CD4-positive, alpha-beta T cell (primary cell): ENCODE results near the gene SFMBT1. TPM values are rescaled to one million over a fixed set of nuclear protein-coding genes. Genes with fewer than 3 reads are reported as not detected.

ENCODE experiments used
- ATAC-seq: fragments of 200-7000 bp; cut with Tn5 transposase; one replicate; pipeline ENCODE4 v1.10.0; 2022; ENCODE audit warnings: mild to moderate bottlenecking; ENCODE audit not compliant: poor library complexity
- CTCF ChIA-PET: fragments of 350-600 bp; sonication (Branson Sonifier 250); formaldehyde crosslinking; loops from one replicate; lab custom pipeline; 2021; ENCODE audit warnings: antibody characterized with exemption, inconsistent platforms; lab: Charles Lee
- POLR2A ChIA-PET: fragments of 350-600 bp; sonication (Branson Sonifier 250); formaldehyde crosslinking; loops from one replicate; lab custom pipeline; 2021; ENCODE audit warnings: antibody characterized with exemption, inconsistent platforms; lab: Charles Lee
- DNase-seq, 14 experiments: peaks; one replicate each; pipeline ENCODE4 v3.0.0-alpha.2; 2013 to 2020; ENCODE audit warnings: mixed read lengths in 2 of 14
- H3K27ac ChIP-seq, 2 donors: one replicate each; pipeline versions ENCODE4 v1.5.1 to v1.7.0; 2013; ENCODE audit warnings: low read length in 2 of 2, low read depth in 1 of 2, mild to moderate bottlenecking in 1 of 2
- H3K27me3 ChIP-seq, 2 experiments: 1 replicate in 1 of 2; 2 replicates in 1 of 2; pipeline versions ENCODE4 v1.6.1 to v1.7.0; 2013; ENCODE audit warnings: low read length in 2 of 2, control low read depth in 1 of 2, mild to moderate bottlenecking in 1 of 2, moderate library complexity in 1 of 2; ENCODE audit not compliant: insufficient read depth in 2 of 2, control insufficient read depth in 1 of 2
- H3K36me3 ChIP-seq: one replicate; pipeline ENCODE4 v1.6.1; 2013; ENCODE audit warnings: low read length, control low read depth; ENCODE audit not compliant: insufficient read depth
- H3K4me1 ChIP-seq: one replicate; pipeline ENCODE4 v1.6.1; 2013; ENCODE audit warnings: low read length, control low read depth; ENCODE audit not compliant: insufficient read depth
- H3K4me3 ChIP-seq: one replicate; pipeline ENCODE4 v1.5.1; 2013; ENCODE audit warnings: mild to moderate bottlenecking, low read length, moderate library complexity
- H3K9me3 ChIP-seq, 2 experiments: 1 replicate in 1 of 2; 2 replicates in 1 of 2; pipeline versions ENCODE4 v1.6.1 to v1.7.0; 2013; ENCODE audit warnings: low read length in 2 of 2, mild to moderate bottlenecking in 2 of 2, control low read depth in 1 of 2, moderate library complexity in 1 of 2; ENCODE audit not compliant: control insufficient read depth in 1 of 2, insufficient read depth in 1 of 2
- H3K27ac Mint-ChIP-seq: one replicate; pipeline ENCODE4 v1.8.0; 2020; ENCODE audit warnings: mixed read lengths
- H3K27me3 Mint-ChIP-seq: one replicate; pipeline ENCODE4 v1.8.0; 2021; ENCODE audit warnings: mixed read lengths
- H3K36me3 Mint-ChIP-seq: one replicate; pipeline ENCODE4 v1.8.0; 2021; ENCODE audit warnings: low read depth, mixed read lengths
- H3K4me1 Mint-ChIP-seq: one replicate; pipeline ENCODE4 v1.8.0; 2021; ENCODE audit warnings: low read depth, mixed read lengths
- H3K4me3 Mint-ChIP-seq: one replicate; pipeline ENCODE4 v1.8.0; 2020; ENCODE audit warnings: mild to moderate bottlenecking, mixed read lengths
- H3K9me3 Mint-ChIP-seq: one replicate; pipeline ENCODE4 v1.8.0; 2020; ENCODE audit warnings: mixed read lengths
- CTCF ChIP-seq: fragments of 200-600 bp; IDR thresholded peaks from one replicate; pipeline ENCODE4 v1.8.0; 2022; ENCODE audit warnings: antibody characterized with exemption, mild to moderate bottlenecking
- intact Hi-C, 2 experiments: fragments of 100-400 bp; cut with DNase I in 1 of 2; cut with micrococcal nuclease in 1 of 2; formaldehyde crosslinking; loops; one replicate each; pipeline versions ENCODE4 v1.15.1 to v1.9.0; 2023 to 2025; cut with DNase I, micrococcal nuclease
- total RNA-seq, 174 experiments: library from RNA in 2 of 174; stranded (reverse) in 2 of 174; gene quantifications; one replicate each; pipeline ENCODE4 v1.2.3 and lab custom pipeline; 2021 to 2026

SFMBT1 gene
- total RNA-seq, 2 experiments from 2014 or later, result 54.3 to 55.9 TPM

DNA sequence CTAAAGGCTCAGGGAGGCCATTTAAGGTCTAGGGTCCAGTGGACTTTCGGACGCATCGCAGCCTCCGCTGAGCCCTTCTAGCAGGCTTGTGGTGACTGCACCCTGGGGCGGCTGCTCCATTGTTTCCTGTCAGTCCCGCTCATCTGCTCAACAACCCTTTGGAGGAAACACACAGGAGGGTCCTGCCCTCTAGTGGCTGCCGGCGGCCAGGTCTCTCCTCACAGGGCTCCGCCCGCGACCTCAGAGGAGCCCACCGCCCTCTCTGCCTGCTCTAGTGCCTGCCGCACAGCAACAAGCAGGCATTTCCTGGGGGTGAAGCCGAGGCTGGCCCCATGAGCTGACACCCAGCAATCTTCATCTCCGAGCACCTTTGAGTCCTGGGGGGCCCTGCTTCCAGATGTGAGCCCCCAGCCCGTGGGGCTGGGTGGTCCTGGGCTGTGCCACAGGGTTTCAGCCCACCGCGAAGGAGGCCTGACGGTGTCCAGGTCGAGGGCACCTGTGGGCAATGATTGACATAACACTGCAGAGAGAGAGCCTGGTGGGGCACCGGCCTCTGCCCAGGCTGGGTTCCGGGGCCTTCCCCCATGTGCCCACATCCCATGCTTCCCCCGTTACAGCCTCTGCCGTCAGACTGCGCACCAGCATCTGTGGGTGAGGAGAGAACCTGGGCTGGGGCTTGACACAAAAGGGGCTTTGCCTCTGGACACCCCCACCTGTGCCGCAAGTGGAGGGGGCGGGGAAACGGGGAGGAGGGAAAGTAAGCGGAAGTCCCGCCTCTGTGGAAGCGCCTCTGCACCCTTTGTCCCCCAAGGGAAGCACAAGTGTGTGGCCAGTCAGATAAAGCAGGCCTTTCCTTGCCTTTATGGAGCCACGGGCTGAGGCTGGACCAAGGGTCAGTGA is 27.0 kb upstream of the SFMBT1 start:
- Histone ChIP-seq H3K36me3 (no peaks in the 10 kb centered on the region), H3K27ac (peak overlapping the region; percentile 73 to 86), H3K9me3 (no peaks in the 10 kb centered on the region), H3K27me3 (no peaks in the 10 kb centered on the region), H3K4me3 (peak overlapping the region; percentile 68), H3K4me1 (peaks cover 25% of the 10 kb centered on the region)
- Mint-ChIP-seq H3K27me3 (no peaks in the 10 kb centered on the region), H3K27ac (peak overlapping the region; percentile 96), H3K9me3 (no peaks in the 10 kb centered on the region), H3K4me1 (peaks cover 24% of the 10 kb centered on the region), H3K4me3 (peak overlapping the region; percentile 95), H3K36me3 (no peaks in the 10 kb centered on the region)
- DNase-seq, result peak; percentile 81 to 91 (median 86)
- intact Hi-C loops, result loop anchor here (1.0 to 5.0 kb wide), 11 partner anchors 29 to 601 kb away; no protein-coding TSS in a partner anchor
- ATAC-seq, result peak; percentile 92
- POLR2A ChIA-PET, result interaction anchor here (1.0 to 3.2 kb wide), 4 partner anchors 25 to 30 kb away, joined by 3 to 22 read pairs (median 5); partner anchors contain the start of gene SFMBT1
- CTCF ChIA-PET, result interaction anchor here (1.1 to 1.5 kb wide), 3 partner anchors 15 to 138 kb away, joined by 4 to 9 read pairs (median 5); partner anchors contain the start of gene SFMBT1
- TF ChIP-seq CTCF, result peak; percentile 88

- H3K27me3 Mint-ChIP-seq, result no peaks in the 10 kb centered on the region
- CTCF ChIA-PET, result interaction anchor here (1.1 to 1.5 kb wide), 3 partner anchors 14 to 137 kb away, joined by 4 to 9 read pairs (median 5); partner anchors contain the start of gene SFMBT1
- ATAC-seq, result no peak
These were observed 26.1 kb upstream of the SFMBT1 start for GRCh38 chr3:53071882-53072431.

More at GRCh38 chr3:53071882-53072431, 26.1 kb upstream of the SFMBT1 start:
- POLR2A ChIA-PET, result interaction anchor here (1.5 to 3.2 kb wide), 2 partner anchors 25 to 27 kb away, joined by 4 to 22 read pairs; partner anchors contain the start of gene SFMBT1
- H3K27ac Mint-ChIP-seq, result peak overlapping the region; percentile 96
- DNase-seq, result no peak
- peak overlapping the region; percentile 95 for H3K4me3 Mint-ChIP-seq
- Histone ChIP-seq H3K4me3 (peak overlapping the region; percentile 68), H3K27ac (peak overlapping the region; percentile 73 to 86), H3K4me1 (peaks cover 25% of the 10 kb centered on the region), H3K9me3 (no peaks in the 10 kb centered on the region), H3K36me3 (no peaks in the 10 kb centered on the region), H3K27me3 (no peaks in the 10 kb centered on the region)
- no peak for TF ChIP-seq CTCF
- H3K36me3 Mint-ChIP-seq, result no peaks in the 10 kb centered on the region
- peaks cover 24% of the 10 kb centered on the region for H3K4me1 Mint-ChIP-seq
- intact Hi-C loops, result loop anchor here (1.0 to 5.0 kb wide), 12 partner anchors 25 to 600 kb away; partner anchors contain the start of gene SFMBT1 (in 1 of the 2)
- H3K9me3 Mint-ChIP-seq, result no peaks in the 10 kb centered on the region
